Muscle of leg (tissue), 16 donors: ENCODE data around the gene SLC25A20. TPM values are rescaled to one million over a fixed set of nuclear protein-coding genes. Genes with fewer than 3 reads are reported as not detected.

Source experiments
- DNase-seq: peaks from one replicate; pipeline ENCODE4 v3.0.0; 2013
- H3K27ac ChIP-seq: one replicate; pipeline ENCODE4 v1.5.1; 2013; ENCODE audit warnings: mild to moderate bottlenecking, low read length, control low read depth
- H3K27me3 ChIP-seq: one replicate; pipeline ENCODE4 v1.6.1; 2013; ENCODE audit warnings: low read length; ENCODE audit not compliant: control insufficient read depth, insufficient read depth
- H3K36me3 ChIP-seq: one replicate; pipeline ENCODE4 v1.6.1; 2013; ENCODE audit warnings: low read length; ENCODE audit not compliant: control insufficient read depth, insufficient read depth
- H3K4me1 ChIP-seq: one replicate; pipeline ENCODE4 v1.6.1; 2013; ENCODE audit warnings: low read length; ENCODE audit not compliant: control insufficient read depth, insufficient read depth
- H3K4me3 ChIP-seq: one replicate; pipeline ENCODE4 v1.5.1; 2013; ENCODE audit warnings: low read length, control low read depth
- H3K9me3 ChIP-seq: replicated peaks from 2 replicates; pipeline ENCODE4 v1.6.1; 2013; ENCODE audit warnings: low read depth, low read length; ENCODE audit not compliant: control insufficient read depth
- WGBS: methylation state at CpG from one replicate; pipeline ENCODE4 v1.1.5; 2013; ENCODE audit warnings: missing lambda C conversion rate; ENCODE audit not compliant: insufficient coverage; 5-methylcytosine and 5-hydroxymethylcytosine counted together
- long read RNA-seq, 11 donors: transcript quantifications; one replicate each; lab custom pipeline, GENCODE V29; 2026
- polyA plus RNA-seq, 8 donors: library from polyadenylated mRNA; unstranded; fragments of 120-200 nt; gene quantifications; one replicate each; pipeline versions ENCODE4 v1.2.1 to v1.2.3, GENCODE V29; 2013; ENCODE audit warnings: inconsistent platforms in 1 of 8, low replicate concordance in 1 of 8; ENCODE audit not compliant: insufficient read length in 8 of 8, insufficient read depth in 1 of 8
- total RNA-seq: library from RNA; stranded (reverse); fragments of 120-200 nt; gene quantifications from one replicate; pipeline ENCODE4 v1.2.4, GENCODE V29; 2013

SLC25A20 gene, protein sequence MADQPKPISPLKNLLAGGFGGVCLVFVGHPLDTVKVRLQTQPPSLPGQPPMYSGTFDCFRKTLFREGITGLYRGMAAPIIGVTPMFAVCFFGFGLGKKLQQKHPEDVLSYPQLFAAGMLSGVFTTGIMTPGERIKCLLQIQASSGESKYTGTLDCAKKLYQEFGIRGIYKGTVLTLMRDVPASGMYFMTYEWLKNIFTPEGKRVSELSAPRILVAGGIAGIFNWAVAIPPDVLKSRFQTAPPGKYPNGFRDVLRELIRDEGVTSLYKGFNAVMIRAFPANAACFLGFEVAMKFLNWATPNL
- total RNA-seq (18.2 TPM), polyA plus RNA-seq (10 to 100 TPM; 14.0 to 18.6 (median 17.4) TPM)
- long read RNA-seq, donor 1, partial matches to known transcripts, result 0 of 3 reads
- long read RNA-seq, donor 1, other reads (novel, unspliced or antisense), result 0 of 3 reads
- long read RNA-seq, donor 2, partial matches to known transcripts, result 0 of 1 reads
- long read RNA-seq, donor 2, other reads (novel, unspliced or antisense), result 0 of 1 reads
- long read RNA-seq, donor 3, transcript SLC25A20-201 (9 exons, 1,879 nt), result major isoform, 5 of 31 reads
- long read RNA-seq, donor 3, partial matches to known transcripts, result 21 of 31 reads
- long read RNA-seq, donor 3, other reads (novel, unspliced or antisense), result 5 of 31 reads
- long read RNA-seq, donor 4, partial matches to known transcripts, result 6 of 10 reads
- long read RNA-seq, donor 4, other reads (novel, unspliced or antisense), result 0 of 10 reads
- long read RNA-seq, donor 5, transcript SLC25A20-201 (9 exons, 1,879 nt), result major isoform, 13 of 16 reads
- long read RNA-seq, donor 5, partial matches to known transcripts, result 0 of 16 reads
- long read RNA-seq, donor 5, other reads (novel, unspliced or antisense), result 0 of 16 reads
- long read RNA-seq, donor 6, transcript SLC25A20-201 (9 exons, 1,879 nt), result major isoform, 10 of 29 reads
- long read RNA-seq, donor 6, partial matches to known transcripts, result 5 of 29 reads
- long read RNA-seq, donor 6, other reads (novel, unspliced or antisense), result 12 of 29 reads
- long read RNA-seq, donor 7, transcript SLC25A20-201 (9 exons, 1,879 nt), result major isoform, 6 of 8 reads
- long read RNA-seq, donor 7, partial matches to known transcripts, result 0 of 8 reads
- long read RNA-seq, donor 7, other reads (novel, unspliced or antisense), result 0 of 8 reads
- long read RNA-seq, donor 8, partial matches to known transcripts, result 0 of 4 reads
- long read RNA-seq, donor 8, other reads (novel, unspliced or antisense), result 0 of 4 reads
- long read RNA-seq, donor 9, transcript SLC25A20-201 (9 exons, 1,879 nt), result major isoform, 5 of 6 reads
- long read RNA-seq, donor 9, partial matches to known transcripts, result 0 of 6 reads
- long read RNA-seq, donor 9, other reads (novel, unspliced or antisense), result 0 of 6 reads
- long read RNA-seq, donor 10, transcript SLC25A20-201 (9 exons, 1,879 nt), result major isoform, 7 of 7 reads
- long read RNA-seq, donor 10, partial matches to known transcripts, result 0 of 7 reads
- long read RNA-seq, donor 10, other reads (novel, unspliced or antisense), result 0 of 7 reads
- long read RNA-seq, donor 11, transcript SLC25A20-201 (9 exons, 1,879 nt), result major isoform, 5 of 6 reads
- long read RNA-seq, donor 11, partial matches to known transcripts, result 0 of 6 reads
- long read RNA-seq, donor 11, other reads (novel, unspliced or antisense), result 0 of 6 reads

DNA sequence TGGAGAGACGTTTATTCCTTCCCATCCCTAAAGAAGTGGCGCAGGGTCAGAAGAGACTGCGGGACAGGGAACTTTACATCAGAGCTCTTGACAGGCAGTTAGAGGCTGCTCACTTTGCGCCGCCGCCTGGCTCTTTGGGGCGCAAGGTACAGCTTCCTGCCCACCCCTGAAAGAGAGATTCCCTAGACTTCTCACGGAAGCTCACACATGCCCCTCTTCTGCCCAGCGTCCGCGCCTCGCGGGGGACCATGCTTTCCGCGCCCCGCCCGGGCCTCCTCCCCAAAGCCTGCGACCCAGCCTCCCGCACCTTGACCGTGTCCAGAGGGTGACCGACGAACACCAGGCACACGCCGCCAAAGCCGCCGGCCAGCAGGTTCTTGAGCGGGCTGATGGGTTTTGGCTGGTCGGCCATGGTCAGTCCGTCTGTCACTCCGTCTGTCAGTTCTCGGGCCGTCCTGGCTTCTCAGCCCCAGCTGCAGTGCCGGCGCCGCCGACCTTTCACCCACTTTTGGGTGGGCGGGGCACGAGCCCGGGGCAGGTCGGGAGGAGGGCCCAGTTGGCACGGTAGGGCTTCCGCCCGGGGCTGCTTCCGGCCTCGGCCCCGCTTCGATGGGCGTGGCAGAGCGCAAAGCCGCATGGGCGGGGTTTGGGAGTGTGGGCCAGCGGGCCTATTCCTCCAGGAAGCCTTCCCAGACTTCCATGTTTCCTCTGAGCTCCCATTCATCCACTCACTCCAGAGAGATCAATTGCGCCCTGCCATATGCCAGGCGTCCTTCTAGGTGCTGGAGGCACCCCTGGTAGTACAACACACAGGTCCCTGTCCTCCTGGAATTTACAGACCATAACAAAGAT, at the start of gene SLC25A20:
Gene SLC25A20, minus strand, starts transcription at position 500 of the 852 bp plus-strand sequence. Its CDS starts 88 bp downstream, at position 412.
- DNase-seq, result peak; percentile 91
- H3K36me3 ChIP-seq, result no peaks in the 10 kb centered on the region
- peaks cover 13% of the 10 kb centered on the region for H3K4me1 ChIP-seq
- H3K27me3 ChIP-seq, result no peaks in the 10 kb centered on the region
- H3K4me3 ChIP-seq, result peak within 1 kb of the TSS; percentile 83
- WGBS, result under 1% methylated on average over 49 of the region's 54 CpGs
- H3K9me3 ChIP-seq, result no peaks in the 10 kb centered on the region
- H3K27ac ChIP-seq, result peak within 1 kb of the TSS; percentile 80

DNA sequence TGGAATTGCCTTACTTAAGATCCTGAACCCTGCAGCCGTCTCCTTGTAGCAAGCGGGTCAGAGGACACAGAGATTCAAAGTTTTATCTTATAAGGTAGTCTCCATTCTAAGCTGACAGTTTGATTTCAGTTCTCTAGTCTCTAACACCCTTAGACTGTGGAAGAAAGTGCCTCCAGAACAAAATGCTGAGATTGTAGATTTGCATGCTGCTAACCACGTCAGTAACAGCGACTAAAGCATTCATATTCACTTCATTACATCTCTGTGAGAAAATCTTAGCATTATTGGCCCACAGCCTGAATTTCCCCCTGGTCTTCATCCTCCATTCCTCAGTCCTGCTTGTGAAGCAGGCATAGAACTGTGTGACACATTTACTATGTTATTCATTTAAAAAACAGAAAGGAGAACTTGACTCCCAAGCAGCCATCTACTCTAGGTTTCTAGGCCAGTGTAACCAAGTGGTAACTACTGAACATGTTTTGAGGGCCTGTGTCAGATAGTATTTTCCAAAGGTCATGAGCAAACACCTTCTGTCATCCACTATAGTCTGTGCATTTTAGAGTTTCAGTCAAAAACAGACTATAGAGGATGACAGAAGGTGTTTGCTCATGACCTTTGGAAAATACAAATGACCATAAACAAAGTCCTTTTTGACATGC, 47.3 kb upstream of the SLC25A20 start:
- H3K27ac ChIP-seq, result no peak overlapping the region
- H3K36me3 ChIP-seq, result peaks cover 12% of the 10 kb centered on the region
- no peaks in the 10 kb centered on the region for H3K9me3 ChIP-seq
- H3K27me3 ChIP-seq, result no peaks in the 10 kb centered on the region
- H3K4me3 ChIP-seq, result no peak overlapping the region
- H3K4me1 ChIP-seq, result no peaks in the 10 kb centered on the region
- DNase-seq, result no peak
- 60% methylated on average over 2 of the region's 4 CpGs for WGBS

DNA sequence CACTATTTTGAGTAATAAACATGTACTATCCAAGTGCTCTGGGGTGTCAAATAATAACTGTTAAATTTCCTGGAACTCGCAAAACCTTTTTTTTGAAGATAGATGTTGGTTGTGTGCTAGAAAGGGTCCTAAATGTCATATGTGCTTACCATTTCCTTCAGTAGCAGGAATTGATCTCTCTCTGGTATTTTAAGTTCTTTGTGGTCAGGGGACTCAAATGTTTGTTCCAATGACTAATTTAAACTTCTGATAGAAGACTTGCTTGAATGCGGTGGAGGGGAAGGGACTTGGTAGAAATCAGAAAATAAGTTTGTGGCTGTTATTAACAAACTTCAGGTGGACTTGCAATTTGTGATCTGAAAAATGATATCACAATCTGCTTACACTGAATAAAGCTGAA, 46.8 kb upstream of the SLC25A20 start:
- no peak overlapping the region for H3K4me3 ChIP-seq
- no peaks in the 10 kb centered on the region for H3K9me3 ChIP-seq
- peaks cover 12% of the 10 kb centered on the region for H3K36me3 ChIP-seq
- no peaks in the 10 kb centered on the region for H3K27me3 ChIP-seq
- no peaks in the 10 kb centered on the region for H3K4me1 ChIP-seq
- WGBS, result 100% methylated on average over 1 of the region's 2 CpGs
- no peak for DNase-seq
- H3K27ac ChIP-seq, result no peak overlapping the region

DNA sequence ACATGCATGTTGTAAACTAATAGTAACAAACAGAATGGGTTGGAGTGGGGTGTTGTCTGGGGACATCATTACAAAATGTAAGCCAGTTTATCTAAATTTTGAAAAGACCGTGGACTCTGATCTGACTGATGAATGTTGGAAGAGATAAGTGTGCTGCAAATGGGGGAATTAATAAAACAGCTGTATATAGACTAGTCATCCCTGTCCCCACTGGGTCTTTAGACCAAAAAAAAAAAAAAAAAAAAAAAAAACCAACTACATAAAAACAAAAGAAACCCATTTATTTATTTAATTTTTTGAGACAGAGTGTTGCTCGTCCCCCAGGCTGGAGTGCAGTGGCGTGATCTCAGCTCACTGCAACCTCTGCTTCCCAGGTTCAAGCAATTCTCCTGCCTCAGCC, 40.0 kb upstream of the SLC25A20 start:
- Histone ChIP-seq H3K4me3 (no peak overlapping the region), H3K27me3 (no peaks in the 10 kb centered on the region), H3K9me3 (no peaks in the 10 kb centered on the region), H3K27ac (no peak overlapping the region), H3K36me3 (peaks cover 8% of the 10 kb centered on the region), H3K4me1 (no peaks in the 10 kb centered on the region)
- no peak for DNase-seq
- WGBS, result no CpG with 5 or more reads among the region's 3 CpGs

DNA sequence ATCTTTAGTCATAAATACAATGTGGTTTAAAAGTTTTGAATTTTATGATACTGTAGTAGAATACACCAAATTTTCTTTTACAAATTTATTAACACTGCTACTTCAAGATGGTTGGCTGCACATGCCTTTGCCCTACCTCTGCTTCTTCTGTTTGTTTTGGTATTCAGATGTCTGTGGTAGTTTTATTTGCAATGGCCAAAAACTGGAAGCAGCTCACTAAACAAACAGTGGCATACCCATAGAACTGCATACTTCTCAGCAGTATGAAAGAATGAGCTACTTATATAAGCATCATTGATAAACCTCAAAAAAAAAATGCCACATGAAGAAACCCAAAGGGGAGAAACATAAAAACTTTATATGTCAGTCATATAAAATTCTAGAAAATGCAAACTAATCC, 39.5 kb upstream of the SLC25A20 start:
- DNase-seq, result no peak
- Histone ChIP-seq H3K27ac (no peak overlapping the region), H3K4me1 (no peaks in the 10 kb centered on the region), H3K9me3 (no peaks in the 10 kb centered on the region), H3K27me3 (no peaks in the 10 kb centered on the region), H3K36me3 (peaks cover 5% of the 10 kb centered on the region), H3K4me3 (no peak overlapping the region)

DNA sequence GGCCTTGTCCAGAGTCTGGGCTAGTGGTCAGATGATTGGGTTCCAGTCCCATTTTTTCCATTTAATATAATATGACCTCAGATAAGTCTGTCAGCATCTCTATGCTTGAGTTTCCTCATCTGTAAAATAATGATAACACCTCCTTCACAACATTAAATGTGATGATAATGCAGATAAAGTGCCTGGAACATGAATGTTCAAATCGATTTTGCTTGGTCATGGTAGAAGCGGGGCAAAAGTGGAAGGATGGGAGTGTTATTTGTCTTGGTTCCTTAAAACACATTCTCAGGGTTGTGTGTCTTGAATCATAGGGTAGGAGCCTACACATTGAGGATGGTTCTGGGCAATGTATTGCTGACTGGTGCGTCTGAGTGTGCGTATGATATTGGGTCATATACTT, 36.8 kb upstream of the SLC25A20 start:
- Histone ChIP-seq H3K9me3 (peaks cover 2% of the 10 kb centered on the region), H3K36me3 (peaks cover 12% of the 10 kb centered on the region), H3K27ac (no peak overlapping the region), H3K27me3 (no peaks in the 10 kb centered on the region), H3K4me3 (no peak overlapping the region), H3K4me1 (no peaks in the 10 kb centered on the region)
- whole genome bisulfite sequencing, result 94% methylated on average over 2 of the region's 4 CpGs
- DNase-seq, result no peak

DNA sequence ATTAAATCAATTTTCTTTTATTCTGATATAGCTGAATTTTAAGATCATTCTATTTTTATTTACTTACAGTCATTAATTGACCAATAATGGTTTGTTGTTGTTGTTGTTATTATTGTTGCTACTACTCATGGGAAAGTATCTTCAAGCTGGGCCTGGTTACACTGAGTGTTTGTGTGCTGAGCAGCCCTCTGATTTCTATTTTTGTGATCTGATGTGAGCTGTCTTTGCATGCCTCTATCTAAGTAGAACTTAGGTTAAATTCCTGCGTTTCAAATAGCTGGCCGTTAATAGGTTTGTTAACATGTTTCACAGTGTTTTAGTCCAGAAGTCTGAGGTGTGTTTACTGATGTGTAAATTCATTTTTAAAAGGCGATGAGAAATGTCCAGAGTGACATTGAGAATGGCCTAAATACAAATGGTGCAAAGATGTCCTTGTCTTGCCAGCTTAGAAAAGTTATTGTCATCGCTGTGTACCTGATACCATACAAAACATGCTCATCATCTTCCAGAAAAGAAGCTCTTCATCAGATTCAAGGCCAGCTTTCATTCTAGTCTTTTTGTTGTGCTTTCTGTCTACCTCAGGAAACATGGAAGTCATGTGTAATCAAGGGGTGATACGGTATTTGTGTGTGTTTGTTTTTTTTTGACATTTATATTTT, 35.8 kb upstream of the SLC25A20 start:
- Histone ChIP-seq H3K36me3 (peaks cover 14% of the 10 kb centered on the region), H3K27ac (no peak overlapping the region), H3K9me3 (peaks cover 2% of the 10 kb centered on the region), H3K27me3 (no peaks in the 10 kb centered on the region), H3K4me1 (no peaks in the 10 kb centered on the region), H3K4me3 (no peak overlapping the region)
- peak; percentile 14 for DNase-seq
- 93% methylated on average over 3 of the region's 5 CpGs for WGBS

DNA sequence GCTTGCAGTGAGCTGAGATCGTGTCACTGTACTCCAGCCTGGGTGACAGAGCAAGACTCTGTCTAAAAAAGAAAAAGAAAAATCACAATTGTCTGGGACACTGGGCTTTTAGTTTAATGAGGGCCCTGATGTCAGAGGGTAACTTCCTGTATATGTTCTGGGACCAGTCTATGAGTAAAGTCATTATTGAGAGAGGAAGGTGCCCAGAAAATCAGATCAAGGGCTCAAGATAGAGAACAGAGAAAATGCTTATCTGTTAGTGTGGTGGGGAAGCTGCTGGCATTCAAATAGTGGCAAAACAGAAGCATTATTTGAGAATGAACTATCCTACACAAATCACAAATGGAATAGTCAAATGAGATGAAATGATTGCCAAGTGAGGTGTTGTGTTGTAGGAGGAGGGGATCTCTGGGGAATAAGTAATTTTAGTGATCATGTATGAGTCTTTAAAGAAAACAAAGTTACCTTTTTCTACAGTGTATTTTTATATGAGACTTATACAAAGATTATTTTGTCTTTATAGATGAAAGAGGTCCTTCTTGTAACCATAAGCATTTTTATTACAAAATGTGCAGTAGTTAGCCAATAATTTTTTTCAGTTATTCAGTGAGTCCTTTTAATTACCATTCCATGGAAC, 33.4 kb upstream of the SLC25A20 start:
- no peaks in the 10 kb centered on the region for H3K4me1 ChIP-seq
- DNase-seq, result no peak
- H3K36me3 ChIP-seq, result peaks cover 23% of the 10 kb centered on the region

More for the DNA sequence above, 33.4 kb upstream of the SLC25A20 start:
- WGBS, result 80% methylated on average over 1 of the region's 1 CpG
- Histone ChIP-seq H3K9me3 (peaks cover 2% of the 10 kb centered on the region), H3K27ac (no peak overlapping the region), H3K4me3 (no peak overlapping the region), H3K27me3 (no peaks in the 10 kb centered on the region)
